ENCODE data around the gene STIP1.
A peak's percentile ranks its signal among the peaks of the same experiment; 100 is the strongest.

Gene STIP1

DNA sequence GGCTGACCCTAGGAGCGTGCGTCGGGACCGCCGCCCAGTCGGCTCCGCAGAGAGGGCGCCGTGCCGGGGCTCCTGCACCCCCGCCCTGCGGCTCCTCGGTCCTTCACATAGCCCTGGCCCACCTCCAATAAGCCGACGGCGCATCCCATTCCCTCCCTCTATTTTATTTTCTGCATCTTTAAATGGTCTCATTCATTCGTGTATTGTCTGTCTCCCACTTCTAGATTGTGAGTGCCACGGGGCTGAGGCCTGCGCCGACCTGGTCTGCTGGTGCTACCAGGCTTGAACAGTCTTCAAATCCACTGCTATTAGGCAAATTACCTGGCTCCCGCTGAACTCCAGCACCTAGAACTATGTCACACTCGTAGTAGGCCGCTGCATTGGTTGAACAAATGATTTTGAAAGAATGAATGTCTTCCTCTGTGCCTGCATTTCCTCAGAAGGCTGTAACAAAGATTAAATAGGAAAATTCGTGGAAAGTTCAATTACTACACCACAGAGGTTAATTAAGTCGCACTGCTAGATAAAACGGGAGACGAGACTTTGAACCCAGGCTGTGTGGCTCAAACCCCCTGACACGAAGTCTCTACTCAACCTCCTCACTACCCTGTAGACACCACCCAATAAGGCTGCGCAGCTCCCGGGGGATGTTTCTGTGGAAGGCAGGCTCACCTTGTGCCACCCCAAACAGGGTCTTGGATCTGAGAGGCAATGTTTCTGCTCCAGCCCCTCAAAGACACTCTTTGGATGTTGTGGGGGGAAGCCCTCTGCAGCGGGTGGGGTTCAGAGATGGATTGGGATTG, 62.0 kb downstream of the STIP1 start:
- H3K4me3 ChIP-seq (ENCODE audit: low read depth, low read length) = peak overlapping the region; percentile 75
- CTCF ChIA-PET = interaction anchor here (0.8 to 10.8 kb wide), 6 partner anchors 8 to 107 kb away, joined by 3 to 224 read pairs (median 54); partner anchors contain the start of genes CATSPERZ, ESRRA and FERMT3
- TF ChIP-seq, protein P1, sequence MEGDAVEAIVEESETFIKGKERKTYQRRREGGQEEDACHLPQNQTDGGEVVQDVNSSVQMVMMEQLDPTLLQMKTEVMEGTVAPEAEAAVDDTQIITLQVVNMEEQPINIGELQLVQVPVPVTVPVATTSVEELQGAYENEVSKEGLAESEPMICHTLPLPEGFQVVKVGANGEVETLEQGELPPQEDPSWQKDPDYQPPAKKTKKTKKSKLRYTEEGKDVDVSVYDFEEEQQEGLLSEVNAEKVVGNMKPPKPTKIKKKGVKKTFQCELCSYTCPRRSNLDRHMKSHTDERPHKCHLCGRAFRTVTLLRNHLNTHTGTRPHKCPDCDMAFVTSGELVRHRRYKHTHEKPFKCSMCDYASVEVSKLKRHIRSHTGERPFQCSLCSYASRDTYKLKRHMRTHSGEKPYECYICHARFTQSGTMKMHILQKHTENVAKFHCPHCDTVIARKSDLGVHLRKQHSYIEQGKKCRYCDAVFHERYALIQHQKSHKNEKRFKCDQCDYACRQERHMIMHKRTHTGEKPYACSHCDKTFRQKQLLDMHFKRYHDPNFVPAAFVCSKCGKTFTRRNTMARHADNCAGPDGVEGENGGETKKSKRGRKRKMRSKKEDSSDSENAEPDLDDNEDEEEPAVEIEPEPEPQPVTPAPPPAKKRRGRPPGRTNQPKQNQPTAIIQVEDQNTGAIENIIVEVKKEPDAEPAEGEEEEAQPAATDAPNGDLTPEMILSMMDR (IDR thresholded peaks at IDR 0.05; ENCODE audit: insufficient read depth, low read length, missing control alignments) = no peak
- POLR2A ChIA-PET = interaction anchor here (7.1 kb wide), 1 partner anchor 22 kb away, joined by 61 read pairs; no protein-coding TSS in a partner anchor
- DNase-seq (ENCODE audit: low read depth, low spot score) = no peak

DNA sequence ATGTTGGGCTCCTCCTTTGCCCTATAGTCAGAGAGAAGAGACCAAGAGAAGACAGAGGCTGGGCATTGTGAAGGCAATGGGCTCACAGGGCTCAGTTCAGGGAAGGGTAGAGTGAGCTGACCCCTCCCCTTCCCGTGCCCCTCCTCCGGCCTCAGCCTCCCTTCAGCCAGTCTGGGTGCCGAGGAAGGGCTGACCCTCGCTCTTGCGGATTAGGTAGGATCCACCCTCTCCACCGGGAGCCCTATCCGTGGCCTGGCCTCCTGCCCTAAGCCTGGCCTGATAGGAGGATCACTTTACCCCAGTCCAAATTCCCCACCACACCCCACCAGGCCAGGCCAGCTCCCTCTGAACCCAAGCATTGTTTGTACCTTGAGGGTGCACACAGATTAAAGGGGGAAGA, 62.6 kb downstream of the STIP1 start:
- DNase-seq (ENCODE audit: low read depth, low spot score) = no peak
- TF ChIP-seq, protein P1 (IDR thresholded peaks at IDR 0.05; ENCODE audit: insufficient read depth, low read length, missing control alignments) = no peak
- no peak overlapping the region for H3K4me3 ChIP-seq (ENCODE audit: low read depth, low read length)
- POLR2A ChIA-PET = interaction anchor here (7.1 kb wide), 1 partner anchor 21 kb away, joined by 61 read pairs; no protein-coding TSS in a partner anchor
- CTCF ChIA-PET = interaction anchor here (4.1 to 10.8 kb wide), 4 partner anchors 17 to 54 kb away, joined by 20 to 224 read pairs (median 121); partner anchors contain the start of genes CATSPERZ, ESRRA and FERMT3

DNA sequence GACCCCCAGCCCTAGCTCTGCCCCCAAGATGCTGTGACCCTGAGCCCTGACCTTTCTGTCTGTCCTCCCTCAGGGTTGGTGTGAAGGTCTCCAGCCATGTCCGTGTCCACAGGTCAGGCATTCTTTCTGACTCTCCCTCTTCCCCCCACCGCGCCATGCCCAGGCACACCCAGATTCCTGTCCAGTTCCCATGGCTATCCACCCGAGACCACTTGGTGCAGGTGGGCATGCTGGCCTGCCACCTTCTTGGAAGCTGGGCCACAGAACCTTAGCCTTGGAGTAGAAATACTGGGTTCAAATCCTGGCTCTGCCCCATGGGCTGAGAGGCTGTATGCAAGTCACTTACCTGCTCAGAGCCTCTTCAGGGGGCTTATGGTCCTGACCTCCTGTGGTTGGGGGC, 63.1 kb downstream of the STIP1 start:
- no peak overlapping the region for H3K4me3 ChIP-seq (ENCODE audit: low read depth, low read length)

DNA sequence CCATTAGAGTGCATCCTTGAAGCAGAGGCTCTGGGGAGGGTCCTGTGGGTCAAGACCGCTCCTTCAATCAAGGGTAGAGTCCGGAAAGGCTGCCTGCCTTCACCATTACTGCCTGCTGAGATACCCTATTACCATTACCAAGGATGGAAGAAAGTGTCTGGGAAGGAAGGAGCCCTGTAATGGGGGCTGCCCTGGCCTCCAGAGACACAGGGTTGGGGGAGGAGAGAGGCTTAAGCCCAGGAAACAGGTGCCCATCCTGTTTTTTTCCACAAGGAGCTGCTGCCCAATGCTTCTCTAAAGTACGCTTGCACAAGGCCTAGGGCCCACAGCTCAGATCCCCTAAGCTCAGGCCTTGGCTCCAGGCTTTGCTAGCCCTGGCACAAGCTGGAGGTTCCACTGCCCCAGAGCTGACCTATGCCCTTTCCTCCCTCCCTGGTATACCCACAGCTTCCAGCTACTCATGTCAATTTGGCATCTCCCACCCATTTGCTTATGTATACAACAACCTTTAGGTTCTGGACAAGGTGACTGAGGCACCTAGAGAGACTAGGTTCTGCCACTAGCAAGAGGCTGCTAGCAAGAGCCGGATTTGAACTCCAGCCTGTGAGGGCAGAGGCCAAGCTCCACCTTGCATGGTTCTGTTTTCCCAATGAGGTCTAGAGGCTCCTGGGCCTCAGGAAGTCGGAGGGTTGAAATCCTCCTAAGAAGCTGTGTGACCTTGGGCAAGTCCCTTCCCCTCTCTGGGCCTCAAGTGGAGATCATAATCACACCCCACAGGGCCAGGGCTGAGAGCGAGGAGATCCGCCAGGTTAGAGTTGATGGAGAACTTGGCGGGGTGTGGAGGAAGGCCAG, 63.8 kb downstream of the STIP1 start:
- DNase-seq (ENCODE audit: low read depth, low spot score) = no peak
- TF ChIP-seq, protein P1 (IDR thresholded peaks at IDR 0.05; ENCODE audit: insufficient read depth, low read length, missing control alignments) = no peak
- no peak overlapping the region for H3K4me3 ChIP-seq (ENCODE audit: low read depth, low read length)
- POLR2A ChIA-PET = interaction anchor here (0.6 to 1.4 kb wide), 4 partner anchors 9 to 22 kb away, joined by 3 to 5 read pairs (median 3); partner anchors contain the start of gene FKBP2
- CTCF ChIA-PET = interaction anchor here (1.0 to 10.8 kb wide), 17 partner anchors 7 to 105 kb away, joined by 3 to 224 read pairs (median 10); partner anchors contain the start of genes CATSPERZ, ESRRA, FERMT3 and FKBP2

More for the DNA sequence above, 63.1 kb downstream of the STIP1 start:
- ChIA-PET CTCF (interaction anchor here (1.1 to 10.8 kb wide), 5 partner anchors 8 to 54 kb away, joined by 3 to 224 read pairs (median 103); partner anchors contain the start of genes CATSPERZ, ESRRA, FERMT3 and FKBP2), POLR2A (interaction anchor here (0.6 to 7.1 kb wide), 2 partner anchors 17 to 21 kb away, joined by 3 to 61 read pairs; no protein-coding TSS in a partner anchor)
- TF ChIP-seq, protein P1 (IDR thresholded peaks at IDR 0.05; ENCODE audit: insufficient read depth, low read length, missing control alignments) = no peak
- no peak for DNase-seq (ENCODE audit: low read depth, low spot score)

DNA sequence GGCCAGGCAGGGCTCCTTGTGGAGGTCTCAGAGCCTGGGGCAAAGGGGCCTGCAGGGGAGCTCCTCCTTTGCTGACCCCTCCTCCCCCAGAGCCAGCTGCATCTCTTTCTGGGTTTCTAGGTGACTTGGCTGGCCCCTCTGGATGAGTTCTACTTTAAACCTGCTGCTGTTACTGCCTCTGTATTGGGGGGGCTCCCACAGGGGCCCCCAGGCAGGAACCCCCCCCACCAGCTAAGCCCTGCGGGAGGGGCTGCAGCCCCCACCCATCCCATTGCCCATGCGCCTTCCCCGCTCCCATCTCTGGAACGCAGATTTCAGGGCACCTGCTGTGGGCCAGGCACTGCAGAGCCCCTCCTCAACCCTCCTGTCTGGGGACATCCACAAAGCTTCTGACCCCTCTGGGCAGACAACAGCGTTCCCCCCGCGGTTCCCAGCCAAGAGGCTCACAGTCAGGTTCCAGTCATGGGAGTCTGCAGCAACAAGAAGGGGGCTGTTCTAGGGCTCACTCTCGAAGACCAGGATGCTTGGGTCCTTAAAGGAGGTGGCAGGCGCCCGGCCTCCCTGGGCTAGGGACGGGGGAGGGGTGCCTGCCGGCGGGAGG, 64.5 kb downstream of the STIP1 start:
- CTCF ChIA-PET = interaction anchor here (0.6 to 10.8 kb wide), 26 partner anchors 7 to 108 kb away, joined by 3 to 224 read pairs (median 6); partner anchors contain the start of genes CATSPERZ, ESRRA, FERMT3 and FKBP2
- TF ChIP-seq, protein P1 (IDR thresholded peaks at IDR 0.05; ENCODE audit: insufficient read depth, low read length, missing control alignments) = no peak
- H3K4me3 ChIP-seq (ENCODE audit: low read depth, low read length) = peak overlapping the region; percentile 72
- POLR2A ChIA-PET = interaction anchor here (1.0 to 1.4 kb wide), 3 partner anchors 9 to 21 kb away, joined by 3 to 5 read pairs (median 3); partner anchors contain the start of gene FKBP2
- no peak for DNase-seq (ENCODE audit: low read depth, low spot score)

Data from AG04449 (cell line).